MM.1S (cell line): ENCODE data around the gene PLAAT5.

Experiments
- DNase-seq: peaks from one replicate; pipeline ENCODE4 v3.0.0-alpha.2; 2015
- H2AFZ ChIP-seq: fragments of 300-600 bp; sonication (generic); 2 replicates; pipeline ENCODE4 v1.6.0; 2016; ENCODE audit warnings: antibody characterized with exemption, low read length
- H3F3A ChIP-seq: fragments of 300-600 bp; sonication (generic); 2 replicates; pipeline ENCODE4 v1.6.1; 2016; ENCODE audit warnings: mild to moderate bottlenecking, antibody characterized with exemption, low read length, moderate library complexity, mixed read lengths; ENCODE audit not compliant: insufficient read depth
- H3K27ac ChIP-seq: fragments of 300-600 bp; sonication (generic); 2 replicates; pipeline ENCODE4 v1.5.1; 2016; ENCODE audit warnings: mild to moderate bottlenecking, low read length
- H3K27me3 ChIP-seq: fragments of 300-600 bp; sonication (generic); replicated peaks from 2 replicates; pipeline ENCODE4 v1.6.0; 2016; ENCODE audit warnings: low read length; ENCODE audit not compliant: insufficient read depth
- H3K36me3 ChIP-seq: fragments of 300-600 bp; sonication (generic); replicated peaks from 2 replicates; pipeline ENCODE4 v1.6.1; 2016; ENCODE audit warnings: mild to moderate bottlenecking, low read length, mixed read lengths; ENCODE audit not compliant: insufficient read depth
- H3K4me1 ChIP-seq: fragments of 300-600 bp; sonication (generic); 2 replicates; pipeline ENCODE4 v1.6.1; 2016; ENCODE audit warnings: low read length, mixed read lengths
- H3K4me2 ChIP-seq: fragments of 300-600 bp; sonication (generic); 2 replicates; pipeline ENCODE4 v1.6.0; 2016; ENCODE audit warnings: low read depth, low read length
- H3K4me3 ChIP-seq: fragments of 300-600 bp; sonication (generic); 2 replicates; pipeline ENCODE4 v1.5.1; 2016; ENCODE audit warnings: low read length, mixed read lengths
- H3K79me2 ChIP-seq: fragments of 300-600 bp; sonication (generic); 2 replicates; pipeline ENCODE4 v1.6.1; 2016; ENCODE audit warnings: mixed run types, low read length, mixed read lengths
- H3K9ac ChIP-seq: fragments of 300-600 bp; sonication (generic); 2 replicates; pipeline ENCODE4 v1.6.1; 2016; ENCODE audit warnings: low read length, mixed read lengths
- H3K9me2 ChIP-seq: fragments of 300-600 bp; sonication (generic); replicated peaks from 2 replicates; pipeline ENCODE4 v1.6.1; 2016; ENCODE audit warnings: mild to moderate bottlenecking, low read length, mixed read lengths; ENCODE audit not compliant: insufficient read depth
- H3K9me3 ChIP-seq: fragments of 300-600 bp; sonication (generic); replicated peaks from 2 replicates; pipeline ENCODE4 v1.6.1; 2016; ENCODE audit warnings: mild to moderate bottlenecking, low read length, mixed read lengths; ENCODE audit not compliant: insufficient read depth
- H4K20me1 ChIP-seq: fragments of 300-600 bp; sonication (generic); 2 replicates; pipeline ENCODE4 v1.6.1; 2016; ENCODE audit warnings: mild to moderate bottlenecking, low read length, moderate library complexity, mixed read lengths; ENCODE audit not compliant: insufficient read depth
- CTCF ChIP-seq: fragments of 300-600 bp; sonication (generic); IDR thresholded peaks from 2 replicates; pipeline ENCODE4 v1.5.1; 2016; ENCODE audit warnings: antibody characterized with exemption, low read length, mixed read lengths
- EZH2 ChIP-seq: fragments of 300-600 bp; sonication (generic); optimal IDR thresholded peaks from 2 replicates; pipeline ENCODE3; 2017; ENCODE audit warnings: low read depth, mild to moderate bottlenecking, antibody characterized with exemption, low read length, mixed read lengths
- EZH2phosphoT487 ChIP-seq: fragments of 300-600 bp; sonication (generic); IDR thresholded peaks from 2 replicates; pipeline ENCODE4 v1.6.1; 2018; ENCODE audit warnings: antibody characterized with exemption, low read length

Gene PLAAT5

GRCh38 chr11:63511048-63511748 lies 20.2 kb upstream of the PLAAT5 start:
- Histone ChIP-seq H3K9ac (no peak overlapping the region), H3K27ac (no peak overlapping the region), H3K4me2 (no peak overlapping the region), H3K79me2 (no peaks in the 10 kb centered on the region), H3K27me3 (no peaks in the 10 kb centered on the region), H2AFZ (no peak overlapping the region), H3K36me3 (no peaks in the 10 kb centered on the region), H4K20me1 (no peaks in the 10 kb centered on the region), H3F3A (no peaks in the 10 kb centered on the region), H3K9me3 (no peaks in the 10 kb centered on the region), H3K4me3 (no peak overlapping the region), H3K4me1 (no peaks in the 10 kb centered on the region), H3K9me2 (no peaks in the 10 kb centered on the region)
- TF ChIP-seq EZH2 (no peak), EZH2phosphoT487 (no peak)
- DNase-seq, result no peak

- no peaks in the 10 kb centered on the region for H3K36me3 ChIP-seq
- TF ChIP-seq EZH2phosphoT487, result no peak
- no peak for TF ChIP-seq EZH2
- H3K4me1 ChIP-seq, result no peaks in the 10 kb centered on the region
- no peak overlapping the region for H2AFZ ChIP-seq
- H3K9me3 ChIP-seq, result no peaks in the 10 kb centered on the region
- H3K27me3 ChIP-seq, result no peaks in the 10 kb centered on the region
- no peak overlapping the region for H3K4me3 ChIP-seq
- H3K79me2 ChIP-seq, result no peaks in the 10 kb centered on the region
- no peak overlapping the region for H3K27ac ChIP-seq
- no peaks in the 10 kb centered on the region for H3F3A ChIP-seq
- DNase-seq, result no peak
- H3K4me2 ChIP-seq, result no peak overlapping the region
- no peaks in the 10 kb centered on the region for H4K20me1 ChIP-seq
- no peaks in the 10 kb centered on the region for H3K9me2 ChIP-seq
- no peak overlapping the region for H3K9ac ChIP-seq
These were observed 19.5 kb upstream of the PLAAT5 start for GRCh38 chr11:63510360-63511047.

GRCh38 chr11:63508745-63509144 lies 17.8 kb upstream of the PLAAT5 start:
- H3K4me1 ChIP-seq, result no peaks in the 10 kb centered on the region
- H3K9ac ChIP-seq, result no peak overlapping the region
- no peaks in the 10 kb centered on the region for H3F3A ChIP-seq
- H3K9me2 ChIP-seq, result no peaks in the 10 kb centered on the region
- H3K79me2 ChIP-seq, result no peaks in the 10 kb centered on the region
- H3K27me3 ChIP-seq, result no peaks in the 10 kb centered on the region
- H3K4me3 ChIP-seq, result no peak overlapping the region
- TF ChIP-seq CTCF (no peak), EZH2 (no peak), EZH2phosphoT487 (no peak)
- H4K20me1 ChIP-seq, result no peaks in the 10 kb centered on the region
- no peaks in the 10 kb centered on the region for H3K36me3 ChIP-seq
- no peaks in the 10 kb centered on the region for H3K9me3 ChIP-seq
- H3K4me2 ChIP-seq, result no peak overlapping the region
- no peak overlapping the region for H2AFZ ChIP-seq
- no peak overlapping the region for H3K27ac ChIP-seq
- DNase-seq, result no peak

- H3K9ac ChIP-seq, result no peak overlapping the region
- H3K27ac ChIP-seq, result no peak overlapping the region
- no peak overlapping the region for H2AFZ ChIP-seq
- no peaks in the 10 kb centered on the region for H3K79me2 ChIP-seq
- H3F3A ChIP-seq, result no peaks in the 10 kb centered on the region
- peak; percentile 37 for DNase-seq
- H3K27me3 ChIP-seq, result no peaks in the 10 kb centered on the region
- TF ChIP-seq CTCF, result peak; percentile 47
- no peak for TF ChIP-seq EZH2phosphoT487
- no peak for TF ChIP-seq EZH2
- H3K9me3 ChIP-seq, result no peaks in the 10 kb centered on the region
- no peaks in the 10 kb centered on the region for H4K20me1 ChIP-seq
- no peaks in the 10 kb centered on the region for H3K9me2 ChIP-seq
- no peaks in the 10 kb centered on the region for H3K4me1 ChIP-seq
- H3K36me3 ChIP-seq, result no peaks in the 10 kb centered on the region
- H3K4me3 ChIP-seq, result no peak overlapping the region
- H3K4me2 ChIP-seq, result no peak overlapping the region
These were observed 17.0 kb upstream of the PLAAT5 start for GRCh38 chr11:63508009-63508408.
